NCI-H748 (cell line): ENCODE results near the gene OGFOD3.

Experiments
- DNase-seq: peaks from one replicate; lab custom pipeline; 2025; ENCODE audit not compliant: unreplicated experiment; lab: John Stamatoyannopoulos, UW

Gene OGFOD3

DNA sequence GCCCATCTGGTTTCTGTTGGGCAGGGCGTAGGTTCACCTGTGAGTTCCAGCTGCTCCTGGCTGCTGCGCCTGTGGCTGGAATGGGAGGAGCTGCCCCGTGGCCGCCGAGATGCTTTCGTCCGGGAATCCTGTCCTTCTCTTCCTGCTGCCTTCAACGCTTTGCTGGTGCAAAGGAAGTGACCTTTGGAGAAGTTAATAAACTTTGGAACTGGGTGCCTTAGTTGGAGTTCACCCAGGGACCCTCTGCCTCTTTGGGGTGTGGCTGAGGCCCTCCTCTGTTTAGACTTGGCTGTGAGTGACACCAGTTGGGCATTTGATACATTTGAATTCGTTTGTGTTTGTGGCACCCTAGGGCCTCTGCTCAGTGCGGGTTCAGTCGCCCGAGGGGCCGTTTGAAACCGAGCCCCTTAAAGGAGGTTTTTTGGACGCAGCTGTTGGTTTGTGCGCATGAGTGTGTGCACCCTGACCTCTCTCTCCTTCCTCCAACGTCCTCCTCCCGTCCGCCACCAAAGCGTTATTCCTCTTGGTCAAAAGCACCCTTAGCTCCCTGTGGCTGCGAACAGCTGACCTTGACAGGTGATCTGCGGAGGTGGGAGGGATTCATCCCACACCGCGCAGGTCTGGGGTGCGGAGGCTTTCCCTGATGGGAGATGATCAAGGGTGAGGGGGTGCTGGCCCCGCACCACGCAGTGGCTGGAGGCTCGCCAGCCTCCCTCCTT is 75.9 kb downstream of the OGFOD3 start:
- no peak for DNase-seq

DNA sequence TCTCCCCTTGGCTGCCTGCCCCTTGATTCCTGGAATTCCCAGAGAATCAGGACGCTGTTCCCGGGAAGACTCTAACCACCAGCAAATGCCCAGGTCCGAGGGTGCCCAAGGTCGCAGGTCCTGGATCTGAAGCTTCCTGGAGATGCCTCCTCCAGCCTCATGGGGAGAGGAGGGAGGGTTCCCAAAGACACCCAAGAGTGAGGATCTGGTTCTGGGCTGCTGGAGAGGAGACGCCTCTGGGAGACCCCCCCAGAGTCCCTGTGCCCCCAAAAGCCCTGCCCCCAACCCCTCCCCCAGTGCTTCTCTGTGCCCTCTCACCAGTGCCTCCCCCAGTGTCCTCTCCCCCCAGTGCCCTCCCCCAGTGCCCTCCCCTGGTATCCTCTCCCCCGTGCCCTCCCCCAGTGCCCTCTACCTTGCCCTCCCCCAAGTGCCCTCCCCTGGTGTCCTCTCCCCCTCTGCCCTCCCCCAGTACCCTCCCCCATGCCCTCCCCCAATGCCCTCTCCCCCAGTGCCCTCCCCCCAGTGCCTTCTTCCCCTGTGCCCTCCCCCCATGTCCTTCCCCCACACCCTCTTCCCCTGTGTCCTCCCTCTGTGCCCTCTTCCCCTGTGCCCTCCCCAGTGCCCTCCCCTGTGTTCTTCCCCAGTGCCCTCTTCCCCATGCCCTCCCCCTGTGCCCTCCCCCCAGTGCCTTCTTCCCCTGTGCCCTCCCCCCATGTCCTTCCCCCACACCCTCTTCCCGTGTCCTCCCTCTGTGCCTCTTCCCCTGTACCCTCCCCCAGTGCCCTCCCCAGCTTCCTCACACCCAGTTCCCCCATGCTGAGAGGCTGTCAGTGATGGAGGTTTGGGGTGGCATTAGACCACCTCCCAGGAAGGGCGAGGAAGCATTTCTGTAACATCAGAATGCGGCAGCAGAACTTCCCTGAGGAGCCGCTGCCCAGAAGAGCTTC is 78.5 kb downstream of the OGFOD3 start:
- no peak for DNase-seq
